Inflammatory macrophage treated with lipopolysaccharide for 1 hour (primary cell): ENCODE results near the gene RSRC2.
"Not testable (repeated sequence)": the region's sequence is repeated elsewhere in the genome, so short reads cannot be mapped to it uniquely, and the experiment has no call there.

Experiments used
- DNase-seq, 2 donors: peaks; one replicate each; pipeline ENCODE4 v3.0.0-alpha.2; 2020 to 2022

The RSRC2 gene

DNA sequence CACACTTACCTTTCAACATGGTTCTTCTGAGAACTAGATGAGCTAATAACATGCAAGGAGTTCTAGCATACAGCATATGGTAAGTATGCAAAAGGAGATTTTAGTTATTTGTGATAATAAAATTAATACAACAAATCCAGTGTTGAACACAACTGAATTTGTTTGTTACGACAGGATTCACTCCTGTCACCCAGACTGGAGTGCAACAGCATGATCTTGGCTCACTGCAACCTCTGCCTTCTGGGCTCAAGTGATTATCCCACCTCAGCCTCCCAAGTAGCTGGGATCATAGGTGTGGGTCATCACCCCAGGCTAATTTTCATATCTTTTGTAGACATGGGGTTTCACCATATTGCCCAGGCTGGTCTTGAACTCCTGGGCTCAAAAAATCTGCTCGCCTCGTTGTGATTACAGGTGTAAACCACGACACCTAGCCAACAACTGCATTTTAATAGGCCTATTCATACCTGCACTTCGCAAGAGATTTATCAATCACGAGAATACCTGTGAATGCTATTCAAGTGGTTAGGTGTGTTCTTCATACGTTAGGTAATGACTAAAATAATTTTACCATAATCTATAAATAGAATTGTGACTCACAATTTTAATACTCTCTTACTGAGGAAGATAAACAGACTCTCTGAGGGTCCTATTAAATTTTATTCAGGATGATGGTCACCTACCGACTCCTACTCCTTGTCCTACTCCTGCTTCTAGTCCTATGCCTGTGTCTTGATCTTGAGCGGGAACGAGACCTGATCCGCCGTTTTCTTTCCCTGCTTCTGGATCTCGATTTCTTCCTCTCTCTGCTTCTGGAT, 10.0 kb downstream of the RSRC2 start:
- no peak for DNase-seq

DNA sequence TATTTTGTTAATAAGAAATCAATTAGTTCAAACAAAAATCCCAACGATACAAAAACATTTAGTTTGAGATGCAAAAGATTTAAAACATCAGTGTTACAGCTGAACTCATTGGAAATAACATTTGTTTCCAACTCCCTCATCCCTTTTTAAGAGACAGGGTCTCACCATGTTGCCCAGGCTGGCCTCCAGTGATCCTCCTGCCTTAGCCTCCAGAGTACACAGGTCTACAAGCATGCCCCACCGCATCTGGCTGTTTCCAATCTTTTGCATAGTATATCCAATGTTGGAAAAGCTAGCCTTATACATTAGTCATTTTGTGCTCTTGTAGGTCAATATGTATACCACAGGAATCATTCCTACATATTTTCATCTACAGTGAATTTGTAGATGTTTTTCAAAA, 11.5 kb downstream of the RSRC2 start:
- DNase-seq = no peak

DNA sequence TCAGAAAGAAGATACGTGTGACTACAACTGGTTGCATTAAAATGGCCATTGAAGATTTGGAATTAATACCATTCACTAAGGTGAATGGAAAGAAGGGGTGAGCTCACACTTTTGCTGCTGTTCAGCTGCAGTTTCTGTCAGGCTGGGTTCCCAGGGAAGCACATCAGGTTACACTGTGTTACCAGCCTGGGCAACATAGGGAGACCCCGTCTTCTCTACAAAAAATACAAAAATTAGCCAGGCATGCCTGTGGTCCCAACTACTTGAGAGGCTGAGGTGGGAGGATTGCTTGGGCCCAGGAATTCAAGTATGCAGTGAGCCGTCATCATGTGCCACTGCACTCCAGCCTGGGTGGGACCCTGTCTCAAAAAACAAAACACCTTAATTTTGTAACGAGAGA, 13.1 kb downstream of the RSRC2 start:
- no peak for DNase-seq

DNA sequence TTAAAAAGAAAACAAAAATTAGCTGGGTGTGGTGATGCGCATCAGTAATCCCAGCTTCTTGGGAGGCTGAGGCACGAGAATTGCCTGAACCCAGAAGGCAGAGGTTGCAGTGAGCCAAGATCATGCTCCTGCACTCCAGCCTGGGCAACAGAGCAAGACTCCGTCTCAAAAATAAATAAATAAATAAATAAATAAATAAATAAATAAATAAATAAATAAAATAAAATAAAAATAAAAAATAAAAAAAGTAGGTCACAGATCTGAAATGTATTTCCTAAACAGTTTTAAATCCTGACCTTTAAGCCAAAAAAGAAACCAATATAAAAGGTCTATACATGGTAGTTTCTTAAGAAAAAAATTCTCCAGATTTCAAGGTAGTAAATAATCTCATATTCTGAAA, 13.7 kb downstream of the RSRC2 start:
- not testable (repeated sequence) for DNase-seq

DNA sequence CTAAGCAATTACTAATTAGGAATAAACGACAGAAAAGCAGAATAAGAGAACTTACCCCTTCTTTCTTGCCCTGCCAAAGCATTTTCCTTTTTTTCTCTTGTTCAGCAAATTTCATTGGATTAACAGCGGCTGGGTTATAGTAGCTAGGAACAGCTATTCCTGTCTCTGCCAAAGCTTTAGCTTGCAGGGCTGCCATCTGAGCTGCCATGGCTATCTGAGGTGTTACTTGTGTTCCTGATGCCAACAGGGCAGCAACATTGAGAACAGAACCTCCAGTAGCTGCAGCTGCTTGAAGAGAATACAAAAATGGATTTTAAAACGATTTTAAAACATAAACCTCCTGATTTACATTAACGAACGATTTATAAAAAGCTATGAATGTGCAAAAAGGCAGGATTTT, 18.6 kb downstream of the RSRC2 start:
- DNase-seq = no peak

DNA sequence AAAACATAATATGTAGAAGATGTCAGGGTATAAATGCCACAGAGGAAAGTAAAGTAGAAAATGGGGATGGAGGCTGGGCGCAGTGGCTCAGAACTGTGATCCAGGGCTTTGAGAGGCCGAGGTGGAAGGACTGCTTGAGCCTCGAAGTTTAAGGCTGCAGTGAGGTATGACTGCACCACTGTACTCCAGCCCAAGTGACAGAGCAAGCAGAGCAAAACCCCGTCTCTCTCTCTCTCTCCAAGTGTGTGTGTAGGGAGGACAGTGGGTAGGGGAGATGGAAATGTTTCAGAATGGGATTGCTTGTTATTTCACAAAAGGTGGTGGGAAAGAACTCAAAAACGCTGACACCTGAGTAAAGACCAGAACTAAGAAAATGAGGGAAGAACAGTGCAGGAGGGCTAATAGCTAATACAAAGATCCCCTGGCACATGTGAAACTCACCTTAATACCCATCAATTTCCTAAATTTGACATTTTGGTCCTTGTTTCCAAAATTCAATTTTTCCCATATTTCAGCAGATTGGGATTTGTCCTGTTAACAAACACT, 20.3 kb downstream of the RSRC2 start:
- no peak for DNase-seq

DNA sequence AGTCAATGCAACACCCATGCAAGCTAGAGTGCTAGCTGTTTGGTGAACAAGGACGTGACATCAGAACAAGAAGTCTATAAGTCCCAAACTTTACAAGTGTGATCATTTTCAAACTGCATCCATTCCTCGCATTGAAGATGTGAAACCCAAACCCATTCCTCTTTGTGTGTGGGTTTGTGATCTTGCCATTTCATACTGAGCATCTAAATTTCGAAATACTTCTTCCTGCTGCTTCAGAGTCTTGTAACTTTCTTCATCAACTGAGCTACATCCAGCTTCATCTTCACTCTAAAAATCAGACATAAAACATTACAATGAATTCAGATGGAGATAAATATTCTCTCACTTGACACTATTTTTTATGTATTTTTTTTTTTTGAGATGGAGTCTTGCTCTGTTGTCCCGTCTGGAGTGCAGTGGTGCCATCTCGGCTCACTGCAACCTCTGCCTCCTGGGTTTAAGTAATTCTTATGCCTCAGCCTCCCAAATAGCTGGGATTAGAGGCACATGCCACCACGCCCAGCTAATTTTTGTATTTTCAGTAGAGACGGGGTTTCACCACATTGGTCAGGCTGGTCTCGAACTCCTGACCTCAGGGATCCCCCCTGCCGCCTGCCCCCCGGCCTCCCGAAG, 21.2 kb downstream of the RSRC2 start:
- no peak for DNase-seq

DNA sequence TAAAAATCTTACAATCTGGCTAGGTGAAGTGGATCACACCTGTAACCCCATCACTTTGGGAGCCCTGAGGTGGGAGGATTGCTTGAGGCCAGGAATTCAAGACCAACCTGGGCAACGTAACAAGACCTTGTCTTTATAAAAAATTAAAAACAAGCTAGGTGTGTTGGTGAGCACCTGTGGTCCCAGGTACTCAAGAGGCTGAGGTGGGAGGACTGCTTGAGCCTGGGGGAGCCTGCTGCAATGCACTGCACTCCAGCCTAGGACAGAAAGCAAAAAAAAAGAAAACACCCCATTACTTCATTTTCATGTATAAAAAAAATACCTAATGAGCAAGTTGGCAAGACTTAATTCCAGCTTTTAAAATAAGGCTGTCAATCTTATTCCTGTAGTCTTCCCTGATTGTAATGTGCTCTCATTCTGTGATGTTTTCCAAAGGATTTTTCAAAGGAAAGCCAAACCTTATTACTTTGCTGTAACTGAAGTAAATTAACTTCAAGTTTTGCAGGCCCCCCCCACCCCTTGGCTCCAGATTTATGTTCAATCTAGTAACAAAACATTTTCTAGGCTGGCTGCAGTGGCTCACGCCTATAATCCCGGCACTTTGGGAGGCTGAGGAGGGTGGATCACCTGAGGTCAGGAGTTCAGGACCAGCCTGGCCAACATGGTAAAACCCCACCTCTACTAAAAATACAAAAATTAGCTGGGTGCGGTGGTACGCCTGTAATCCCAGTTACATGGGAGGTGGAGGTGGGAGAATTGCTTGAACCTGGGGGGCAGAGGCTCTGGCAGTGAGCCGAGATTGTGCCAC, 22.7 kb downstream of the RSRC2 start:
- DNase-seq = no peak

DNA sequence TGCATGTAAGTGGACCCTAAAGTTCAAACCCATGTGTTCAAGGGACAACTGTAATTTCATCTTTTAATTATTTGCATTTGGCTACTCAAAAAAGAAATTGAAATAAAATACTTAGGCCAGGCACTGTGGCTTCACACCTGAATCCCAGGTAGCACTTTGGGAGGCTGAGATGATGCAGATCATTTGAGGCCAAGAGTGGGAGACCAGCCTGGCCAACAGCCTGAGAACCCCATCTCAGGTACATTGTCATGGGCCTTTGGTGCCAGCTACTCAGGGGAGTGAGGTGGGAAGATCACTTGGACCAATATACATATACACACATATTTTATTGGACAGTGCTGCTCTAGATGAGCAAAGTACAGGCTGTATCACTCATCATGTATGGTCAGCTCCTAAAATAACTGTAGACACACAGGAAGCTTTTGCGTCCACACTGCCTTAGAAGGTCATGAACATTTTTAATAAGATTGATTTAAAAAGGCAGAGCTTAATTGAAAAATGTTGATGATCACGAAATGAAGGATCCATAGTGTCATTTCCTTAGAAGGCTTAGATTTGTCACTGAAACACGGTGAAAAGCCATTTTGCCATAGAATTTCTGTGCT, 23.5 kb downstream of the RSRC2 start:
- no peak for DNase-seq

DNA sequence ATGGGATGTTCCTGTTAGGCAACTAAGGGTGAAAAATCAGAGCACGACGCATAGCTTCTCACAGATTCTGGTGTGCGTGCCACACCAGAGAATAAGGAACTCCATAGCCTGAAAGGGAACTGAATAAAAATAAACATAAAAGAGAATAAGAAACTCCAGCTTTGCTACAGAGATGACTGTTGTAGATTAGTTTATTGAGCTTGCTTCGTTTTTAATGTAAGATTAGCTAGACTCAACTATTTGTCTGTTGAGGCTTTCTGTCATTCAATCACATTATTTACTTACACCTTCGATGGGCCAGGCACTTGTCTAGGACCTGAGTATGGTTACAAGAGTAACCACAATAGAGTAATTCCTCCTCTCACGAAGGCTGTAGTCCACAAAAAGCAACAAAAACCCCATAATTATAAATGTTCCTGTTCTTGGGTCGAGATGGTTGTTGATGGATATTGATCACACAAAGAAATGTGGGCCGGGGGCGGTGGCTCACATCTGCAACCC, 25.2 kb downstream of the RSRC2 start:
- DNase-seq = peak; percentile 78 to 81

DNA sequence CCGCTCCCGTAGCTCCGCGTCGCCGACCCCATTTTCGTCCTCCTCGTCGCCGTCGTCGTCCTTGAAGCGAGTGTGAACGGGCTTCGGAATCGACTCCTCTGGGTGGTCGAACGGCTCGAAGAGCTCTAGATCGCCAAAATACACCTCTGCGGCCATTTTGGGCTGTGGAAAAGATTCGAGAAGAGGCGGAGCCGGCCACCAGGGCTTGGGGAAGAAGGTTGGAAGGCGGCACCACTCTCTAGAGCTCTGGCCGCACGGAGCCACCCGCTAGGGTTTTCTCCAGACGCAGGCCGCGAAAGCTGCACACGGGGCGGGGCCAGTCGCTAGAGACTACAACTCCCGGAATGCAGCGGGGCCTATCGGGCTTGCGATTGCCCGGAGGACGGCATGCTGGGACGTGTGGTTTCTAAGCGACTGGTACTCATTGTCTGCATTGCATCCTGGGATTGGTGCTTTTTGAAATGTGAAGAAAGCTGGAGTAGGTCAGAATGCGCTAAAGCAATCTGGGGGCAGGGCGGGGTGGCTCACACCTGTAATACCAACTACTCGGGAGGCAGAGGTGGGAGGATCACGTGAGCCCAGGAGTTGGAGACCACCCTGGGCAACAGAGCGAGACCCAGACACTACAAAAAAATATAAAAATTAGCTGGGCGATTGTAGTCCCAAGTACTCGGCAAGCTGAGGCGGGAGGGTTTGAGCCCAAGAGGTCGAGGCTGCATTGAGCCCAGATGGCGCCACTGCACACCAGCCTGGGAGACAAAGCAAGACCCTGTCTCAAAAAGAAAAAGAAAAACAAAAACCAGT, 25.8 kb downstream of the RSRC2 start, which contains the start of gene ZCCHC8:
Gene ZCCHC8 (minus strand): TSS at position 248 of the 804 bp plus-strand sequence. CDS start 92 bp downstream, at position 156.
- DNase-seq = peak; percentile 99

DNA sequence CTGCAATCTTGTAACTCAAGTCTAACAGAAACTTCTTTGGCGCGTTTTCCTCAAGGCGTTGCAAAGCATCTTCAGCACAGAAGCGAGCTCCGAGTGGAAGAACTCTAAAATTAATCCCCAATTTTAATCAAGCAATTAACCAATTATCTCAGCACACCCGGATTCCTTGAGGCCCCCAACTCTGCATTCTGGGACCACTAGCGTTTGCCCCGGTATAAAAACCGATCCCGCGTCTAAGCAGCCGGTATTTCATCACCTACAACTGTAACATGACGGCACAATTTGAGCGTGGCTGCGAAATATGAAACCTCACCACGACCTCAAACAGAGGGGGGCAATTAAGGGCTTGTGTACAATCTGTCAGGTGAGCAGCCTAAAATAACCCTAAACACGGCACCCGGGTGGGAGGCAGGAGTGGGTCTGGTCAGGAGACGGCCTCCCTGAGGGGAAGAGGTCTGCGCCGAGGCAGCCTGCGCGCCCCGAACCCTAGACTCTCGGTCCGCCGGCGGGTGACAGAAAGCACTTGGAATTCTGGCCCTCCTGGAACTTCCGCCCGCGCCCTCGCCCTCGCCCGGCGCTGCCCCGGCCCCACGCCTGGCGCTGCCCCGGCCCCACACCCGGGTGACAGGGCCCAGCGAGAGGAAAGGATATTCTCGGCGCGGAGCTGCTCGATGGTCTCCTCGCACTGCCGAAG, 26.6 kb downstream of the RSRC2 start:
- DNase-seq = peak; percentile 30 to 58

DNA sequence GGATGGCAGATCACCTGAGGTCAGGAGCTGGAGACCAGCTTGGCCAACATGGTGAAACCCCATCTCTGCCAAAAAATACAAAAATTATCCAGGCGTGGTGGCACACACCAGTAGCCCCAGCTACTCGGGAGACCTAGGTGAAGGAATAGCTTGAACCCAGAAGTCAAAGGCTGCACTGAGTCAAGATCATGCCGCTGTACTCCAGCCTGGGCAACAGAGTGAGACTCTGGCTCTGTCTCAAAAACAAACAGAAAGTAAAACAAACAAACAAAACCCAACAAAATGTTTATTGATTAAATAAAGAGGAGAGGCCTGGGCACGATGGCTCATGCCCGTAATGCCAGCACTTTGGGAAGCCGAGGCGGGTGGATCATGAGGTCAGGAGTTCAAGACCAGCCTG, 31.5 kb downstream of the RSRC2 start:
- DNase-seq = no peak

DNA sequence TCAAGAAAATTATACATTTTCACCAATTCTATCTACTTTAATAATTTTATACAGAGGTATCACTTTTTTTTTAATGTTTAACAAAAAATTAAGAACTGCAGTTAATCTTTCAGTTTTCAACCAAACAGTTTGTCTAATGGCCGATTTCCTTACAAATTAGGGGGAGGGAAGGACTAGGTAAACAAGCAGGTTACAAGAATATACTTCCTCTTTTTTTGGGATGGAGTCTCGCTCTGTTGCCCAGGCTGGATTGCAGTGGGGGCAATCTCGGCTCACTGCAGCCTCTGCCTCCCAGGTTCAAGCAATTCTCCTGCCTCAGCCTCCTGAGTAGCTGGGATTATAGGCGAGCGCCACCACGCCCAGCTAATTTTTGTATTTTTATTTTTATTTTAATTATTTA, 33.5 kb downstream of the RSRC2 start:
- not testable (repeated sequence) for DNase-seq

DNA sequence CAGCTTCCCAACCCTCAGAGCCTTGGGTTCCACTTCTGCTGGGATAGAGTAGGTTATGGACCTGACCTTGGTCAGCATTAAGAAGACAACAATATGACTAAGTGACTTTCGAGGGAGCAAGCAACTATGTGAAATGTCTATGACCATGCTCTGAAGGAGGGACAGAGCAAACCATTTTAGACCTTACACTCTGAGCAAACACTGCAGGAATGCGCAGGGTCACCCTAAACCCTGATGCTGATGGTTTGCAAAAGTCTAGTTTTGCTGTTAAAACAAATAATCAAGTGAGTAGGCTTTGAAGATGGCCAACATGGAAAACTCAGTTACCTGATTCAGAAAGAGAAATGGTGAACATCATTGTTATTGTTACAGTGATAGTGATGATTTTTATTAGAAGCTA, 34.7 kb downstream of the RSRC2 start:
- DNase-seq = no peak

DNA sequence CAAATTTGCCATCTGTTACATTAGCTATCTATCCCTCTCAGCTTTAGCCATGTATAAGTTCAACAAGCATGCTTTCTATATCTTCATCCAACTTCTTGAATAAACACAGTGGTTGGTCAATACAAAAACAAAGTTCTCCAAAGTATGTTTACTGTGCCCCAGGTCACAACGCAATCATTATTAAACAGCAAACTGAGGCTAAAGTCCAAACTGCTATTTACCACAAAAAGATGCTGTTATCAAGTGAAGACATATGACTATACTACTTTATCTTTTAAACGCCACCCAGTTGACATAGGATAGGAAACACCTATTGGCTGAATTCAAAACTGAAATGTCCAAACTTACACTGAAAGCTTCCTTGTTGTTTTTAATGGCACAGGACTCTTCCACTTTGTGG, 37.7 kb downstream of the RSRC2 start:
- no peak for DNase-seq

DNA sequence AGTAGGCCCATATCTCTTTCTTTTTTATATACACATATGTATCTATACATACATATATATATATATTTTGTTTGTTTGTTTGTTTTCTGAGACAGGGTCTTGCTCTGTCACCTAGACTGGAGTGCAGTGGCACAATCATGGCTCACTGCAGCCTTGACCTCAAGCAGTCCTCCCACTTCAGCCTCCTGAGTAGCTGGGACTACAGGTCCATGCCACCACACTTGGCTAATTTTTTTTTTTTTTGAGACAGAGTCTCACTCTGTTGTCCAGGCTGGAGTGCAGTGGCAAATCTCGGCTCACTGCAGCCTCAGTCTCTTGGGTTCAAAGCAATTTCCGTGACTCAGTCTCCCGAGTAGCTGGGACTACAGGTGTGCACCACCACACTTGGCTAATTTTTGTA, 38.9 kb downstream of the RSRC2 start:
- DNase-seq = not testable (repeated sequence)

DNA sequence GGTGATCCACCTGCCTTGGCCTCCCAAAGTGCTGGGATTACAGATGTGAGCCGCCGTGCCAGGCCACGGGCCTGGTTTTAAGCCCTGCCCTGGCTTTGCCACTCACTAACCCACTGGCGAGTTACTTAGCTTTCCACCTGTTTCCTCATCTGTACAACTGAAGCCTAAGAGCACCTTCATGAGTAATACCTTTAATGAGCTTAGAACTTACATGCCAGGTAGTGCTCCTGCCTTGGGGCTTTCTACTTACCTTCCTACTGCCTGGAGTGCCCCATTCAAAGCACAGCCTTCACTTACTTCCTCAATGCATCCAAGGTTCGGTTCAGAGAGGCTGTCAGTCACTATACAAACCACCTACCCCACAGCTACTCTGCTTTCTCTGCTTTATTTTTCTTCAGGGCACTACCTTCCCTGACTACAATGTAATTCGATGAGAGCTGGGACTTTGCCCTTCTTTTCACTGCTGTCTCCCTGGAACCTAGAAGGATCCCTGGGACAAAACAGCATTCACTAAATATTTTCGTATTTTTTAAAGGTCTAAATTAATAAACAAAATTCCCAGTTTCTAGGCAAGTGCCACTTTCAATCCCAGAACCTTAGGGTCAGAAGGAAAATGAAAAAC, 39.8 kb downstream of the RSRC2 start:
- DNase-seq = no peak

DNA sequence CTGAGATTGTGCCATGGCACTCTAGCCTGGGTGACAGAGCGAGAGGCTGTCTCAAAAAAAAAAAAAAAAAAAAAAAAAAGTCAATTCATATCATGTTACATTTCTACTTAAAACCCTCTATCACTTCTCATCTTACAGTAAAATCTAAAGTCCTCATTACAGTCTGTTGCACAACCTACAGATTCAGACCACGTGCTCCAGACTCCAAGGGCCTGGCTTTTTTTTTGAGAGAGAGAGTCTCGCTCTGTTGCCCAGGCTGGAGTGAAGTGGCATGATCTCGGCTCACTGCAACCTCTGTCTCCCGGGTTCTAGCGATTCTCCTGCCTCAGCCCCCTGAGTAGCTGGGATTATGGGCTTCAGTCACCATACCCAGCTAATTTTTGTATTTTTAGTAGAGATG, 40.4 kb downstream of the RSRC2 start:
- DNase-seq = not testable (repeated sequence)

DNA sequence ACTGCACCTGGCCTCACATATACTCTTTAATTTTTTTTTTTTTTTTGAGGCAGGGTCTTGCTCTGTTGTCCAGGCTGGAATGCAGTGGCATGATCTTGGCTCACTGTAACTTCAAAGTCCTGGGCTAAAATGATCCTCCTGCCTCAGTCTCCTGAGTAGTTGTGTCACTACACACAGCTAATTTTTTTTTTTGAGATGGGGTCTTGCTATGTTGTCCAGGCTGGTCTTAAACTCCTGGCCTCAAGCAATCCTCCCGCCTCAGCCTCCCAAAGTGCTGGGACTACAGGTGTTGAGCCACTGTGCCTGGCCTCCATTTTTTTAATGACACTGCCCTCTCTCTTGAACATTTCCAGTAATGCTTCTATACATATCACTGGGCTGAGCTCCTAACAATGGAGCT, 42.4 kb downstream of the RSRC2 start:
- not testable (repeated sequence) for DNase-seq

DNA sequence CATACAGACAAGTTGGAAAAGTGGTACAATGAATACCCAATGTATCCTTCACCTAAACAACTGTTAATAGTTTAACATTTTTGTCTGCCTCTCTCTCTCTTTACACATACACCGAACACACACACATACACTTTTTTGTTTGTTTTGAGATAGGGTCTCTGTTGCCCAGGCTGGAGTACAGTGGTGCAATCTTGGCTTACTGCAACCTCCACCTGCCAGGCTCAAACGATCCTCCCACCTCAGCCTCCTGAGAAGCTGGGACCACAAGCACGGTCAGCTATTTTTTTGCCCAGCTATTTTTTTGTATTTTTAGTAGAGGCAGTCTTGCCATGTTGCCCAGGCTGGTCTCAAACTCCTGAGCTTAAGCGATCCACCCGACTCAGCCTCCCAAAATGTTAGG, 42.8 kb downstream of the RSRC2 start:
- no peak for DNase-seq
